Chondrocyte (in vitro differentiated cells): Measurements from ENCODE around the gene IGF1R. TPM values are rescaled to one million over a fixed set of nuclear protein-coding genes. Genes with fewer than 3 reads are reported as not detected.

Experiments
- DNase-seq: peaks from one replicate; pipeline ENCODE4 v3.0.0; 2021; ENCODE audit warnings: mixed read lengths, low spot score
- H3K27ac Mint-ChIP-seq: one replicate; pipeline ENCODE4 v1.8.0; 2021; ENCODE audit warnings: mild to moderate bottlenecking, moderate library complexity, mixed read lengths; ENCODE audit not compliant: unreplicated experiment
- H3K27me3 Mint-ChIP-seq: 2 replicates; pipeline ENCODE4 v1.8.0; 2021; ENCODE audit warnings: low read depth, mixed read lengths
- H3K36me3 Mint-ChIP-seq: 2 replicates; pipeline ENCODE4 v1.8.0; 2021; ENCODE audit warnings: low read depth, mixed read lengths
- H3K4me1 Mint-ChIP-seq: 2 replicates; pipeline ENCODE4 v1.8.0; 2021; ENCODE audit warnings: low read depth, mild to moderate bottlenecking, mixed read lengths
- H3K4me3 Mint-ChIP-seq: one replicate; pipeline ENCODE4 v1.8.0; 2021; ENCODE audit warnings: mild to moderate bottlenecking, moderate library complexity, mixed read lengths; ENCODE audit not compliant: unreplicated experiment
- H3K9me3 Mint-ChIP-seq: 2 replicates; pipeline ENCODE4 v1.8.0; 2021; ENCODE audit warnings: low read depth, mixed read lengths
- CTCF ChIP-seq: fragments of 200-600 bp; sonication (generic); IDR thresholded peaks from 2 replicates; pipeline ENCODE4 v1.5.0; 2021; ENCODE audit warnings: antibody characterized with exemption, mild to moderate bottlenecking, moderate library complexity
- total RNA-seq: library from RNA; stranded (reverse); gene quantifications from 3 replicates; pipeline ENCODE4 v1.2.1, GENCODE V29; 2021

The IGF1R gene
- total RNA-seq, 1 donor from 2014 or later, result 119 TPM

- Mint-ChIP-seq H3K4me1 (peaks cover 81% of the 10 kb centered on the region), H3K4me3 (no peak overlapping the region), H3K36me3 (no peaks in the 10 kb centered on the region), H3K9me3 (no peaks in the 10 kb centered on the region), H3K27ac (peak overlapping the region; percentile 50), H3K27me3 (no peaks in the 10 kb centered on the region)
- DNase-seq, result no peak
- no peak for TF ChIP-seq CTCF
These were observed 38.6 kb downstream of the IGF1R start for GRCh38 chr15:98686983-98687382.

DNA sequence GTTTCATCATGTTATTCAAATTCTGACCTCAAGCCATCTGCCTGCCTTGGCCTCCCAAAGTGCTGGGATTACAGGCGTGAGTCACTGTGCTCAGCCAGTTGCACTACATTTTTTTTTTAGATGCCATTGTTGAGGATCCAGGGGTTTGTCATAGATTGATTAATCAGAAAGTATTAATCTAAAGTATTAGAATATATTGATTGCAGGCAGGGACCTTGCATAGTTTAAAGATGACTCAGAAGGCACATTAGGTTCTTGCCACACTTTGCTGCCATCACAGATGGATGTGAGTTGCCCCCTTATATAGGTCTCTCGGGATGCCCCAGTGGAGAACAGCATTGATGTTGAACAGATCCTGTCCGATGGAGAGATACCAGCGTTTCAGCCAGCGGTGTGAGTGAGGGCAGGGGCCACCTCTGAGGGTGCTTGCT, 41.1 kb downstream of the IGF1R start:
- no peak overlapping the region for H3K4me3 Mint-ChIP-seq
- no peak for DNase-seq
- H3K4me1 Mint-ChIP-seq, result peaks cover 68% of the 10 kb centered on the region

DNA sequence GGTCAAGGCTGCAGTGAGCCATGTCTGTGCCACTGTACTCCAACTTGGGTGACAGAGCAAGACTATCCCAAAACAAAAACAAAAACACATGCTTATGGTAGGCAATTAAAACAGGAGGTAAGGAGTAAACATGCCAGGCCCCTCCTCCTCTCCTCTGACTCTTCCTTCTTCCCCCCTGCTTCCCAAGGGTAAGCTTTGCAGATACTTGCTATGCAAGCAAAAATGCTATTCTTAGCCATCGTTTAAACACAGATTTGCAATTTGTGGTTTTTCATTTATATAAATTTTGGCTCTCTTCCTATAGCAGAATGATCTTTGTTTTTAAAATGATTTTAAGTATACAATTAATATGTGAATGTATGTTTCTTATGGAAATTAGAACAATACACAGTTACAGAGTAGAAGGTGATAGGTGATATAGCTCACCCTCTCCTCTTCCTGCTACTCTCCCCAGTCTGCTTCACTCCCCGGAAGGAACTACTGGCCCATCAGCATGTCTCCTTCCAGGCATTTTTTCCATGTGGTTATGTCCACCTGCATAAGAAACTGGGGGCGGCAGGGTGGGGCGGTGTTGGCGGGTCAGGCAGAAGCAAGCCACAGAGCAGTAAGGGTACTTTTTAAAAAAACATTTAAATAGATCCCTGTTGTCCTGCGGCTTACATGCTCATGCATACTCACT, 42.1 kb downstream of the IGF1R start:
- peaks cover 68% of the 10 kb centered on the region for H3K4me1 Mint-ChIP-seq
- no peak overlapping the region for H3K4me3 Mint-ChIP-seq

More for the DNA sequence above, 41.1 kb downstream of the IGF1R start:
- no peaks in the 10 kb centered on the region for H3K27me3 Mint-ChIP-seq
- peak overlapping the region; percentile 54 for H3K27ac Mint-ChIP-seq
- TF ChIP-seq CTCF, result no peak
- H3K36me3 Mint-ChIP-seq, result no peaks in the 10 kb centered on the region
- H3K9me3 Mint-ChIP-seq, result no peaks in the 10 kb centered on the region

GRCh38 chr15:98692213-98692612, 43.9 kb downstream of the IGF1R start:
- Mint-ChIP-seq H3K27me3 (no peaks in the 10 kb centered on the region), H3K27ac (no peak overlapping the region), H3K4me1 (peaks cover 64% of the 10 kb centered on the region), H3K4me3 (no peak overlapping the region), H3K9me3 (no peaks in the 10 kb centered on the region), H3K36me3 (peaks cover 2% of the 10 kb centered on the region)
- no peak for TF ChIP-seq CTCF
- no peak for DNase-seq

More for the DNA sequence above, 42.1 kb downstream of the IGF1R start:
- DNase-seq, result no peak
- no peak for TF ChIP-seq CTCF
- no peaks in the 10 kb centered on the region for H3K27me3 Mint-ChIP-seq
- H3K9me3 Mint-ChIP-seq, result no peaks in the 10 kb centered on the region
- H3K36me3 Mint-ChIP-seq, result no peaks in the 10 kb centered on the region
- no peak overlapping the region for H3K27ac Mint-ChIP-seq

DNA sequence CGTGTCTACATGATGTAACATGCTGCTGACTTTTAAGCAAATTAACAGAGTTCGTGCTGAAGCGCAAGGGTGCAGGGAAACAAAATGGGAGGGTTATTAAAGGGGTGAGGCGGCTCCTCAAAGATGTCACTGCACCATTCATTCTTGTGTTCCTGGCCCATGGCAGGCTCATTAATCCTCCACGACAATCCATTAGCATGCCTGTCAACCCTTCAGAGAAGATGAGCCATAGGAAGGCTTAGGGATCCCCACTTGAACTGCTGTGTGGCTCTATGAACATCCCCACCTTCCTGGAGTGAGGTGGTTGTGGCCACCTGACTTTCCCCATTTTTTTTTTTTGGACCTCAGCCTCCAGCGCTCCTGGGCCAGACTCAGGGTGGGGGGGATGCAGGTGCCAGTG, 45.8 kb downstream of the IGF1R start:
- Mint-ChIP-seq H3K4me1 (peaks cover 56% of the 10 kb centered on the region), H3K9me3 (no peaks in the 10 kb centered on the region), H3K4me3 (no peak overlapping the region), H3K27ac (no peak overlapping the region), H3K27me3 (no peaks in the 10 kb centered on the region), H3K36me3 (peaks cover 2% of the 10 kb centered on the region)
- TF ChIP-seq CTCF, result no peak
- DNase-seq, result no peak
